Measurements from ENCODE around the gene ANKRD13B.

Gene ANKRD13B

GRCh38 chr17:29569245-29569950, 23.5 kb upstream of the ANKRD13B start:
- DNase-seq = no peak

- no peak for DNase-seq
These were observed 22.4 kb upstream of the ANKRD13B start for GRCh38 chr17:29570521-29570920.

- no peak for DNase-seq
These were observed 21.4 kb upstream of the ANKRD13B start for GRCh38 chr17:29571486-29571882.

- DNase-seq = no peak
These were observed 20.9 kb upstream of the ANKRD13B start for GRCh38 chr17:29571883-29572681.

- DNase-seq = peak; percentile 21
These were observed 20.0 kb upstream of the ANKRD13B start for GRCh38 chr17:29572691-29573557.

- DNase-seq = no peak
These were observed 19.4 kb upstream of the ANKRD13B start for GRCh38 chr17:29573558-29573869.

GRCh38 chr17:29573871-29574731, 18.8 kb upstream of the ANKRD13B start:
- no peak for DNase-seq

GRCh38 chr17:29574732-29575510, 18.0 kb upstream of the ANKRD13B start:
- DNase-seq = no peak

GRCh38 chr17:29575511-29576213, 17.3 kb upstream of the ANKRD13B start:
- no peak for DNase-seq

- DNase-seq = no peak
These were observed 16.5 kb upstream of the ANKRD13B start for GRCh38 chr17:29576214-29577000.

GRCh38 chr17:29577001-29577370, 15.9 kb upstream of the ANKRD13B start:
- no peak for DNase-seq

GRCh38 chr17:29577385-29578211, 15.3 kb upstream of the ANKRD13B start:
- no peak for DNase-seq

GRCh38 chr17:29578626-29579485, 14.1 kb upstream of the ANKRD13B start:
- no peak for DNase-seq

GRCh38 chr17:29579866-29580771, 12.8 kb upstream of the ANKRD13B start:
- peak; percentile 85 for DNase-seq

GRCh38 chr17:29581583-29582253, 11.2 kb upstream of the ANKRD13B start:
- no peak for DNase-seq

- no peak for DNase-seq
These were observed 10.6 kb upstream of the ANKRD13B start for GRCh38 chr17:29582254-29582765.
